Smooth muscle cell (in vitro differentiated cells): ENCODE measurements around the gene SERPINB8. TPM values are rescaled to one million over a fixed set of nuclear protein-coding genes. Genes with fewer than 3 reads are reported as not detected.

Experiments used
- DNase-seq: peaks from one replicate; lab custom pipeline; 2025; ENCODE audit not compliant: unreplicated experiment; lab: John Stamatoyannopoulos, UW
- H2AFZ ChIP-seq: fragments of 200-600 bp; sonication (generic); 2 replicates; pipeline ENCODE4 v1.6.0; 2016; ENCODE audit warnings: antibody characterized with exemption, low read depth, mild to moderate bottlenecking
- H3F3A ChIP-seq: fragments of 200-600 bp; sonication (generic); 2 replicates; pipeline ENCODE4 v1.6.0; 2017; ENCODE audit warnings: antibody characterized with exemption, low read depth
- H3K27ac ChIP-seq: fragments of 200-600 bp; sonication (generic); 2 replicates; pipeline ENCODE4 v1.5.1; 2016; ENCODE audit warnings: low read depth, mild to moderate bottlenecking
- H3K27me3 ChIP-seq: fragments of 200-600 bp; sonication (generic); 2 replicates; pipeline ENCODE4 v1.6.1; 2016; ENCODE audit warnings: low read depth, mild to moderate bottlenecking
- H3K36me3 ChIP-seq: fragments of 200-600 bp; sonication (generic); 2 replicates; pipeline ENCODE4 v1.5.1; 2016; ENCODE audit warnings: low read depth
- H3K4me1 ChIP-seq: fragments of 200-600 bp; sonication (generic); 2 replicates; pipeline ENCODE4 v1.5.1; 2016; ENCODE audit warnings: low read depth
- H3K4me2 ChIP-seq: fragments of 200-600 bp; sonication (generic); 2 replicates; pipeline ENCODE4 v1.6.0; 2016; ENCODE audit warnings: mild to moderate bottlenecking
- H3K4me3 ChIP-seq: fragments of 200-600 bp; sonication (generic); 2 replicates; pipeline ENCODE4 v1.5.1; 2016; ENCODE audit warnings: mild to moderate bottlenecking
- H3K79me2 ChIP-seq: fragments of 200-600 bp; sonication (generic); 2 replicates; pipeline ENCODE4 v1.6.0; 2016; ENCODE audit warnings: low read depth, mild to moderate bottlenecking
- H3K9ac ChIP-seq: fragments of 200-600 bp; sonication (generic); 2 replicates; pipeline ENCODE4 v1.6.0; 2016; ENCODE audit warnings: low read depth
- H3K9me3 ChIP-seq: fragments of 200-600 bp; sonication (generic); replicated peaks from 2 replicates; pipeline ENCODE4 v1.5.1; 2016; ENCODE audit warnings: low read depth
- H4K20me1 ChIP-seq: fragments of 200-600 bp; sonication (generic); 2 replicates; pipeline ENCODE4 v1.6.0; 2016; ENCODE audit warnings: low read depth
- WGBS: methylation state at CpG from one replicate; pipeline ENCODE4 v1.1.7; 2016; ENCODE audit warnings: low lambda C conversion rate; 5-methylcytosine and 5-hydroxymethylcytosine counted together
- polyA plus RNA-seq: library from polyadenylated mRNA; unstranded; fragments of >200 nt; fragmentation: Nextera tagmentation; extraction: Ambion mirVana; gene quantifications from 2 replicates; pipeline ENCODE4 v1.2.1, GENCODE V29; 2016
- total RNA-seq: library from RNA; depleted of rRNA; stranded (reverse); fragments of >200 nt; gene quantifications from 2 replicates; pipeline ENCODE4 v1.2.3, GENCODE V29; 2014
- TF ChIP-seq, protein P1 (sequence below): fragments of 200-600 bp; sonication (generic); IDR thresholded peaks from 2 replicates; pipeline ENCODE4 v1.5.1; 2017; ENCODE audit warnings: borderline replicate concordance, mild to moderate bottlenecking, antibody characterized with exemption; ENCODE audit not compliant: insufficient read depth, poor library complexity, severe bottlenecking

The SERPINB8 gene
- total and polyA plus RNA-seq, 2 experiments from 2014 or later, result 15.9 to 20.5 TPM

DNA sequence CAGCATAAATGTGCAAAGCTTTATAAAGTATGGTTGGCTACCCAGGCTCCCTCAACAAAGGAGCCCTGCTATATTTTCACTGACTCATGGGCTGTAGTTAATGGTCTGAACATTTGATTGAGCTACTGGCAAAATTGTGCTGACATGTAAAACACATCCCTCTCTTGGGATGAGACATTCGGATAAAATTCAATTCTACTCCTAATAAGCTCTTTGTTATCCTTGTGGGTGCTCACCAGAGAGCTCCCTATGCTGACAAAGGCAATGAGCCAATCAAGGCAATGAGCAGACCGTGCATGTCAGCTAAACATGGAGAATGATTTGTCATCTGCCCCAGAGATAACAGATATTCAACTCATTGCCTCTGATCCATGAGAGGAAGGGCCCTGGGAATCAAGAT lies 27.7 kb downstream of the SERPINB8 start:
- Histone ChIP-seq H3K4me2 (no peak overlapping the region), H2AFZ (no peak overlapping the region), H4K20me1 (no peaks in the 10 kb centered on the region), H3K27me3 (no peaks in the 10 kb centered on the region), H3K9ac (no peak overlapping the region), H3K27ac (no peak overlapping the region), H3K36me3 (no peaks in the 10 kb centered on the region), H3K4me1 (no peaks in the 10 kb centered on the region), H3K9me3 (no peaks in the 10 kb centered on the region), H3F3A (no peaks in the 10 kb centered on the region), H3K4me3 (no peak overlapping the region), H3K79me2 (no peaks in the 10 kb centered on the region)
- TF ChIP-seq, protein P1, sequence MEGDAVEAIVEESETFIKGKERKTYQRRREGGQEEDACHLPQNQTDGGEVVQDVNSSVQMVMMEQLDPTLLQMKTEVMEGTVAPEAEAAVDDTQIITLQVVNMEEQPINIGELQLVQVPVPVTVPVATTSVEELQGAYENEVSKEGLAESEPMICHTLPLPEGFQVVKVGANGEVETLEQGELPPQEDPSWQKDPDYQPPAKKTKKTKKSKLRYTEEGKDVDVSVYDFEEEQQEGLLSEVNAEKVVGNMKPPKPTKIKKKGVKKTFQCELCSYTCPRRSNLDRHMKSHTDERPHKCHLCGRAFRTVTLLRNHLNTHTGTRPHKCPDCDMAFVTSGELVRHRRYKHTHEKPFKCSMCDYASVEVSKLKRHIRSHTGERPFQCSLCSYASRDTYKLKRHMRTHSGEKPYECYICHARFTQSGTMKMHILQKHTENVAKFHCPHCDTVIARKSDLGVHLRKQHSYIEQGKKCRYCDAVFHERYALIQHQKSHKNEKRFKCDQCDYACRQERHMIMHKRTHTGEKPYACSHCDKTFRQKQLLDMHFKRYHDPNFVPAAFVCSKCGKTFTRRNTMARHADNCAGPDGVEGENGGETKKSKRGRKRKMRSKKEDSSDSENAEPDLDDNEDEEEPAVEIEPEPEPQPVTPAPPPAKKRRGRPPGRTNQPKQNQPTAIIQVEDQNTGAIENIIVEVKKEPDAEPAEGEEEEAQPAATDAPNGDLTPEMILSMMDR, result no peak
- DNase-seq, result no peak
- 87% methylated on average over 2 of the region's 2 CpGs for WGBS

DNA sequence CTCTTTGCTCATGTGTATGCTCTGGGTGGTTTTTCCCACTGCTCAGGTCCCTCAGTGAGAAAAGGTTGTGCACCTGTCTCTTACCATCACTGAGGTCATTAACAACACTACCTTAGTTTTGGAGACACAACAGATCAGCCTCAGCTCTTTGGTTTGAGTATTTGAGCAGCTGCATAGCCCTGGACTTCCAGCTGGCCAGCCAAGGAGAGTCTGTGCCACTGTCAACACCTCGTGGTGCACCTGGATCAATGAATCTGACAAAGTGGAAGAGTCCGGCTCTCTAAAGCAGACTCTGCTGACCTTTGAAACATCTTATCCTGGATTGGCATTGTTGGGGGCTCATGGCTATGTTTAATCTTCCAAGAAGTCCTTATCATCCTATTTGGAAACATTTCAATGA lies 30.0 kb downstream of the SERPINB8 start:
- DNase-seq, result no peak
- Histone ChIP-seq H2AFZ (no peak overlapping the region), H3K27me3 (no peaks in the 10 kb centered on the region), H3K4me3 (no peak overlapping the region), H3K27ac (no peak overlapping the region), H3F3A (no peaks in the 10 kb centered on the region), H3K4me2 (no peak overlapping the region), H3K36me3 (no peaks in the 10 kb centered on the region), H3K9me3 (no peaks in the 10 kb centered on the region), H4K20me1 (no peaks in the 10 kb centered on the region), H3K4me1 (no peaks in the 10 kb centered on the region), H3K79me2 (no peaks in the 10 kb centered on the region), H3K9ac (no peak overlapping the region)
- TF ChIP-seq, protein P1, result no peak
- WGBS, result 88% methylated on average over 2 of the region's 2 CpGs

- WGBS, result 96% methylated on average over 27 of the region's 41 CpGs
- H3K4me1 ChIP-seq, result no peaks in the 10 kb centered on the region
- H3K27ac ChIP-seq, result no peak overlapping the region
- H3K4me3 ChIP-seq, result no peak overlapping the region
- H3K27me3 ChIP-seq, result no peaks in the 10 kb centered on the region
- TF ChIP-seq, protein P1, result no peak
- H3K36me3 ChIP-seq, result no peaks in the 10 kb centered on the region
- H2AFZ ChIP-seq, result no peak overlapping the region
- no peaks in the 10 kb centered on the region for H3K9me3 ChIP-seq
- no peaks in the 10 kb centered on the region for H3K79me2 ChIP-seq
- no peaks in the 10 kb centered on the region for H3F3A ChIP-seq
- no peak for DNase-seq
- no peaks in the 10 kb centered on the region for H4K20me1 ChIP-seq
- H3K4me2 ChIP-seq, result no peak overlapping the region
- H3K9ac ChIP-seq, result no peak overlapping the region
Observed at GRCh38 chr18:64002581-64002980, 32.7 kb downstream of the SERPINB8 start.

DNA sequence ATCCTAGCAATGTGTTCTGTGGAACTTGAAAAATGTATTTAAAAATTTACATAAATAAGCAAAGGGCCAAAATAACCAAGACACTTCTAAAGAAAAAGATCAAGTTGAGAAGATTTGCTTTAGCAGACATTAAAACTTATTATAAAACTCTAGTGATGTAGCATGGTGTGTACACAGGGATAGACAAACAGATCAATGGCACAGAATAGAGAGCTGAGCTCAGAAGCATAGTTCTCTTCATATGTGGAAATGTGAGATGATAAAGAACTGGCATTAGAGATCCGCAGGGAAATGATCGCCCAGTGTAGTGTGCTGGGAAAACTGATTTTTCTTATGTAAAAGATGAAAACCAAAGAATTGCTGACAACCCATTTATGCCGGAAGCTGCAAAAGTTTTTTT lies 39.4 kb downstream of the SERPINB8 start:
- Histone ChIP-seq H3K36me3 (no peaks in the 10 kb centered on the region), H2AFZ (no peak overlapping the region), H3K9me3 (no peaks in the 10 kb centered on the region), H3K4me1 (no peaks in the 10 kb centered on the region), H3K79me2 (no peaks in the 10 kb centered on the region), H3K4me2 (no peak overlapping the region), H3K4me3 (no peak overlapping the region), H3K27me3 (no peaks in the 10 kb centered on the region), H3F3A (no peaks in the 10 kb centered on the region), H4K20me1 (no peaks in the 10 kb centered on the region), H3K9ac (no peak overlapping the region), H3K27ac (no peak overlapping the region)
- WGBS, result 94% methylated on average over 3 of the region's 3 CpGs
- DNase-seq, result no peak
- TF ChIP-seq, protein P1, result no peak
